ENCODE results near the gene EPS15.
A peak's percentile ranks its signal among the peaks of the same experiment; 100 is the strongest.
"Not testable (repeated sequence)": the region's sequence is repeated elsewhere in the genome, so short reads cannot be mapped to it uniquely, and the experiment has no call there.

EPS15 gene

DNA sequence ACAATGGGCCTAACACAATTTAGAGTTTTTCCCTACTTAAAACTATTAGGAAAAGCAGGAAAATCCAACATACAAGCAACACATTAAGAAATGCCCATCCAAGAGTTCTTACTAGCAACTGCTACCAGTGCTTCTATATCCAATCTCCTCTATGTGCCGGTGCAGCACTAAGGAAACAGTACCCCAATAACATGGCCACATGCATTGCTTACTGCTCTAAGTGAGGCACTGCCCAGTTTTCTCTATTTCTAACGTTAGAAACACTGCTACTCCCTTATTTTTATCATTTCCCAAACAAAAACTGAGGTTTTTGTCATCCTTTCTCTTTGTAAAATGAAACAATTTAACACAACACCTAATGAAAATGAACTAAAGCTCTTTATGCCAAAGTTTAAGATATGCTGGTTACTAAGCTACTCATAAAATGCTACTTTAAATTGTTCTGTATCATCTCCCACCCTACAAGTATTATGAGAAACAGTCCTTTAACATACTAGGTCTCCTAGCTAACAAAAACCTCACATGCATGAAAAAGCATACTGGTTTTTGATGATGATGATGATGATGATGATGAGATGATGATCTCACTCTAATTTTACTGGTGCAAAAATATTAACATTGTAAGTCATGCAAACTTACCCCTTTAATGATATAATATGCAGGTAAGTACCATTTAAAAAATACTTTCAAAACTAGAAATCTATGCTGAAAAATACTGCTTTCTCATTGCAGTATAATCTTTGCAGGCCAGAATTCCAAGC, 98.0 kb downstream of the EPS15 start:
- Histone ChIP-seq H3K4me2 (no peak overlapping the region), H3K4me1 (peaks cover 12% of the 10 kb centered on the region), H3K27me3 (no peaks in the 10 kb centered on the region), H3K9me3 (no peaks in the 10 kb centered on the region), H3K36me3 (peaks cover 31% of the 10 kb centered on the region), H3K4me3 (no peak overlapping the region), H4K20me1 (no peaks in the 10 kb centered on the region), H3K27ac (no peak overlapping the region), H3K9ac (no peak overlapping the region)
- no peak for TF ChIP-seq Cebpa-rat (IDR thresholded peaks at IDR 0.05)

DNA sequence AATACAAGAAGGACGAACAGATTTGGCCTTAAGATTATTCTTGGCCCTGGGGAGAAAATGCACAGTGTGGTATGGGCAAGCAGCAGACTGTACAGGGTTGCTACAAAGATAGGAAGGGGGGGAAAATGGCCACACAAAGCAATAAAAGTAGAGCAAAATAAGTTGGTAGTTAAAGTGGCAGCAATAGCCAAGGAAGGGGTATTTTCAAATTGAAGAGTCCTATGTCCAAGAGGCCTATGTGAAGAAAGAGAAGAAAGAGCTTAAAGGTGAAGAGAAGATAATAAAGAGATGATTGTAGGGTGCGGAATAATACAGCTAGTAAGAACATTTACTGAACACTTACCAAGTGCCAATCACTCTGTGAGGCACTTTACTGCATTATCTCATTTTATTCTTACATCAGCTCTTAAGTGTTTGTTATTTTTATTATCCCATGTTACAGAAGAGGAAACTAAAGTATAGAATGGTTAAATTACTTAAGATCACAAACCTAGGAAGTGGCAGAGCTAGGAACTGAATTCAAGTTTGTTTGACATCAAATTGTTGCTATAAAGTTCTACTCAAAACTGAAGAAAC, 100.6 kb downstream of the EPS15 start:
- no peak overlapping the region for H3K4me2 ChIP-seq
- H4K20me1 ChIP-seq, result no peaks in the 10 kb centered on the region
- H3K9ac ChIP-seq, result no peak overlapping the region
- peaks cover 11% of the 10 kb centered on the region for H3K4me1 ChIP-seq
- TF ChIP-seq Cebpa-rat (IDR thresholded peaks at IDR 0.05), result no peak
- H3K9me3 ChIP-seq, result no peaks in the 10 kb centered on the region
- H3K36me3 ChIP-seq, result peaks cover 32% of the 10 kb centered on the region
- H3K27me3 ChIP-seq, result no peaks in the 10 kb centered on the region
- H3K27ac ChIP-seq, result no peak overlapping the region
- no peak overlapping the region for H3K4me3 ChIP-seq

DNA sequence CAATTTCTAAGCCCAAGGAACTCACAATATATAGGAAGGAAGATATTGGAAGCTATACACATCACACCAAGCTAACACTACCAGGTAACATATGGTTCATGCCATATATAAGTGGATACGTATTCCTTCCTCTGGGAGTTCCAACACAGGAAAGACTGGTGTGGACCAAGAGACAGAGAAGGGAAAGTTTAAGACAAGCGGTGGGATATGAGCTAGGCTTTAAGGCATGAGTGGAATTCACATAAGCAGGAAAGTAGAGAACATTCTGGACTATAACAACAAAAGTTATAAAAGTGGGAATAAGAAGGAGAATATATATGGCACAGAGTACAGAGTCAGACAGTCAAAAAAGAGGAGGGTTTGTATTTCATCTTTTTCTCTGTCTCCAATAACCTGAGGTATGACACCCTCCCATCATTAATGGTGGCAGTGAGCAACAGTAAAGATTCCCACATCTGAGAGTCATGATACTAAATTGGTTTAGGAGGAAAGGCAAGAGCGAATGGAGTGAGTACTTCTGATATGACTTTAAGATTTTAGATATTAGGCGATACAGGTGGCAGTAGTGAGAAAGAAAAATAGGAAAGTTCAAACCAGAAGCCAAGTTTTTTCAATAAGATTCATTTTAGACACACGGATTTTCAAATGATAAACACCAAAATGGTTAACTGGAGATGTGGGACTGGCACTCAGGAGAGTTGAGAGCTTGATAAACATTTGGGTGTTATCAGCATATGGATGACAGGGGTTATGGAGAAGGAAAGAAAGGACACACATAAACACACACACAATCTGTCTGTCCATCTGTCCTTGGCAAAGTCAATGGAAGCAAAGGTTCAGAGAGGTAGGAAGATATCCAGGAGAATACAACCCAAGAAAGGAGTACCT, 101.3 kb downstream of the EPS15 start:
- Histone ChIP-seq H4K20me1 (no peaks in the 10 kb centered on the region), H3K4me2 (no peak overlapping the region), H3K27me3 (no peaks in the 10 kb centered on the region), H3K9ac (no peak overlapping the region), H3K27ac (no peak overlapping the region), H3K4me3 (no peak overlapping the region), H3K36me3 (peaks cover 37% of the 10 kb centered on the region), H3K4me1 (peaks cover 7% of the 10 kb centered on the region), H3K9me3 (no peaks in the 10 kb centered on the region)
- TF ChIP-seq Cebpa-rat (IDR thresholded peaks at IDR 0.05), result no peak

DNA sequence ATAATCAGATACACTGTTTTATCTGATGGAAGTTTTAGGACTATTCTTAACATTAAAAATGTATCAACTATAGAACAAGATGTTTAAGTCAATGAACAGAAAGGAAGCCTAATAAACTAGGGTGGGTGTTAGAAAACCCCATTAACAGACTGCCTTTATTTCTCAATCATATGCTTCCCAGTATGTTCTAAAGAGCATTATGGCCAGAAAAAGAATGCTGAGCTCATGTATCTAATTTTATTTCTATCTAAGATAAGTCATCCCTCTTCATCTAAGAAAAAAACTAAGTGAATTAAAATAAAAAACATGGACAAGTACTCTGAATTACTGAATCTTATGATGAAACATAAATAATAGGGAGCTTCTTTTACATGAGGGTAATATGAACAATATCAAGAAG, 102.2 kb downstream of the EPS15 start:
- H4K20me1 ChIP-seq, result no peaks in the 10 kb centered on the region
- H3K4me3 ChIP-seq, result no peak overlapping the region
- H3K4me1 ChIP-seq, result peaks cover 7% of the 10 kb centered on the region
- TF ChIP-seq Cebpa-rat (IDR thresholded peaks at IDR 0.05), result no peak
- no peaks in the 10 kb centered on the region for H3K27me3 ChIP-seq
- H3K27ac ChIP-seq, result no peak overlapping the region
- H3K4me2 ChIP-seq, result no peak overlapping the region
- no peaks in the 10 kb centered on the region for H3K9me3 ChIP-seq
- no peak overlapping the region for H3K9ac ChIP-seq
- H3K36me3 ChIP-seq, result peaks cover 42% of the 10 kb centered on the region

DNA sequence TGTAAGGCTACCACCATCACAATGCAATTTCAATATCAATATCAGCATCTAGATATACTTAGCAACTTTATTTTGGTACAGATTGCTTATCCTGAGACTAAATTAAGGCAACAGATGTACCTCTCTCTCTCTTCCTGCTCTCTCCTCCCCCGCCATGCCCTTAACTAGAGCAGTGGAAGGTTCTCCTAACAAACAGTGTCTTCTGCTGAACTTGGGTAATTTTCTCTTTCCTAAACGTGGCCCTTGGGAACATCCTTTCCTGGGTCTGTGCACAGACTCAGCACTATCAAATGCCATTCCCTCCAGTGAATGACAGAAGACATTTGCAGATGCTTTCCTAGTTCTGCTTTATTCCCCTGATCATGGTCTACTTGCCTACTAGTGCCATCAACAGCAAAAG, 103.1 kb downstream of the EPS15 start:
- Histone ChIP-seq H3K4me1 (peaks cover 7% of the 10 kb centered on the region), H3K27ac (no peak overlapping the region), H3K4me2 (peak overlapping the region; percentile 10; the same call in 1 of the 2 replicates)

DNA sequence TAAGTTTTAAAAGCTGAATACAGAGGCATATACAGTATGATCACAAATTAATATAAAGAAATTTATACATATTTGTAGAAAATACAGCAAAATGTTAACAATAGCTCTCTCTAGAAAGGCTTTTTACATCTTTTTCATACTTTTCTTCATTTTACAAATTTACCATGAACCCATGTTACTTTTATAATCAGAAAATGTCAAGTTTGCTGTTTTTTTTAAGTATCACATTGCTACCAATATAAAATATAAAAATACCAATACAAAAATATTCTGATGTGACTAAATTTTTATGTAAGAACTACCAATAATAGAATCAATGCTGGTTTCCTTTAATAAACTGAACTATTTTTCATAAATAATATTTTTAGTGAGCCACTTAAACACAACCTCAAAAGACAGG, 104.3 kb downstream of the EPS15 start:
- no peak overlapping the region for H3K4me2 ChIP-seq
- peaks cover 34% of the 10 kb centered on the region for H3K36me3 ChIP-seq
- no peak overlapping the region for H3K9ac ChIP-seq
- no peaks in the 10 kb centered on the region for H3K27me3 ChIP-seq
- H4K20me1 ChIP-seq, result no peaks in the 10 kb centered on the region
- H3K9me3 ChIP-seq, result no peaks in the 10 kb centered on the region
- peaks cover 7% of the 10 kb centered on the region for H3K4me1 ChIP-seq
- no peak for TF ChIP-seq Cebpa-rat (IDR thresholded peaks at IDR 0.05)
- no peak overlapping the region for H3K27ac ChIP-seq
- H3K4me3 ChIP-seq, result no peak overlapping the region

More for the DNA sequence above, 103.1 kb downstream of the EPS15 start:
- H4K20me1 ChIP-seq, result no peaks in the 10 kb centered on the region
- H3K9me3 ChIP-seq, result no peaks in the 10 kb centered on the region
- peaks cover 38% of the 10 kb centered on the region for H3K36me3 ChIP-seq
- no peak overlapping the region for H3K4me3 ChIP-seq
- TF ChIP-seq Cebpa-rat (IDR thresholded peaks at IDR 0.05), result no peak
- H3K9ac ChIP-seq, result no peak overlapping the region
- H3K27me3 ChIP-seq, result no peaks in the 10 kb centered on the region

DNA sequence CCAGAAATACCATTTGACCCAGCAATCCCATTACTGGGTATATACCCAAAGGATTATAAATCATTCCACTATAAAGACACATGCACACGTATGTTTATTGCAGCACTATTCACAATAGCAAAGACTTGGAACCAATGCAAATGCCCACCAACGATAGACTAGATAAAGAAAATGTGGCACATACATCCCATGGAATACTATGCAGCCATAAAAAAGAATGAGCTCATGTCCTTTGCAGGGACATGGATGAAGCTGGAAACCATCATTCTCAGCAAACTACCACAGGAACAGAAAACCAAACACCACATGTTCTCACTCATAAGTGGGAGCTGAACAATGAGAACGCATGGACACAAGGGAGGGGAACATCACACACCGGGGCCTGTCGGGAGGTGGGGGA, 107.2 kb downstream of the EPS15 start:
- H3K4me1 ChIP-seq, H4K20me1 ChIP-seq, H3K27ac ChIP-seq, H3K9ac ChIP-seq, H3K4me2 ChIP-seq, H3K9me3 ChIP-seq, H3K4me3 ChIP-seq, H3K27me3 ChIP-seq: not testable (repeated sequence)
- H3K36me3 ChIP-seq, result peaks cover 52% of the 10 kb centered on the region

DNA sequence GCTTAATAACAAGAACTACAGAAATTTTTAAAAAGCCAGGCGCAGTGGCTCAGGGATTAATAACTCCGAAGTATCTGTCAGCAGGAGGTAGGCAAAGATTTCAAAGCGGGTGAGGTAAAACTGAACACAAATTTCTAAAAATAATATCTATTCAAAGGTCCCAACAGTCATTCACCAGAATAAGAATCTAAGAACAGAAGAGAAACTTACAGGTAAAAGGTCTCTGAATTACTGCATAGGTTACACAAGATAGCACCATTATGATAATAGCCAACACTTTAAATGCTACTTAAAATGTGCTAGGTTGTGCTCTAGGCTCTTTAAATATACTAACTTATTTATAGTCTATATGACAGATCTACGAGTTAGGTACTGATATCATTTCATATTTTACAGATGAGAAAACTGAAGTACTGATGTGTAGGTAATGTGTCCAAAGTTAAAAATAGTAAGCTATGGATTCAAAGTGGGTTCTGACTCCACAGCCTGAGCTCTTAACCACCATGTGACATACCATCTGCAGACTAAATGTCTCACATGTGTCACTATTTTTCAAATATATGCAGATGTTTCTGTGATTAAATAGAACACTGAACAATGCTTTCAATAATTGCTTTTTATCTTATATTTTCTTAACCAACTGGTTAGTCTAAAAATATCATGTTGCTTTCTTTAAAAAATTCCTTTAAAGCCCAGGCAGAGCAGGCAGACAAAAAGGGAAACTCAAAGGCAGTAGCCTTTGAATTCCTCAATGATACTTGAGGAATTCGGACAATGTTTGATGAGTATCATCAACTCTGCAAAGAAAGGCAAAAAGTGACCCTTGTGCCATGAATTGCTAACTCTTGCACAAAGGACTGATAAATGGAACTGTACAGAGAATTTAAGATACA, 108.3 kb downstream of the EPS15 start:
- Histone ChIP-seq H3K4me2 (no peak overlapping the region), H3K4me1 (peaks cover 1% of the 10 kb centered on the region), H3K27me3 (no peaks in the 10 kb centered on the region), H3K9me3 (no peaks in the 10 kb centered on the region), H3K27ac (no peak overlapping the region), H4K20me1 (no peaks in the 10 kb centered on the region), H3K9ac (no peak overlapping the region), H3K4me3 (no peak overlapping the region), H3K36me3 (peaks cover 62% of the 10 kb centered on the region)
- TF ChIP-seq Cebpa-rat (IDR thresholded peaks at IDR 0.05), result no peak

DNA sequence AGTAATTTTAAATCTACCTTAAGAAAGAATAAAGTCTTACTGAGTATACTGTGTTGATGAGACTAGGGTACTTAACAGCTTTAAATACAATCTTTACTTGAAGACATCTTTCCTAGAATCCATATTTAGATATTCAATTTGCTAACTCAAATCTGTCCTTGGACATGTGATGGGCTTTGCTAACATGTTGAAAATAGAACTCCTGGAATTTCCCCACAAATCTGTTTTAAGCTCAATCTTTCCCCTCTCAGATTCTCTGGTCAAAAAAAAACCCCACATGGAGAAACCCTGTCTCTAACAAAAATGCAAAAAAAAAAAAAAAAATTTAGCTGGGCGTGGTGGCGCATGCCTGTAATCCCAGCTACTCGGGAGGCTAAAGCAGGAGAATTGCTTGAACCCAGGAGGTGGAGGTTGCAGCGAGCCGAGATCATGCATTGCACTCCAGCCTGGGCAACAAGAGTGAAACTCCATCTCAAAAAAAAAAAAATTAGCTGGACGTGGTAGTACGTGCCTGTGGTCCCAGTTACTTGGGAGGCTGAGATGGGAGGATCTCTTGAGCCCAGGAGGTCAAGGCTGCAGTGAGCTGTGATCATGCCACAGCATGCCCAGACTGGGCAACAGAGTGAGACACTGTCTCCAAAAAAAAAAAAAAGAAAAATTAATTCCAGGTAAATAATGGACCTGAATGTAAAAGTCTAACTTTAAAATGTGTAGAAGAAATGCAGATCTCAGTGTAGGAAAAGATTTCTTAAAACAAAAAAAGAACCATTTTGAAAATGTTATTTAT, 109.1 kb downstream of the EPS15 start:
- H3K36me3 ChIP-seq, result peaks cover 70% of the 10 kb centered on the region
- H3K9me3 ChIP-seq, H3K4me1 ChIP-seq: not testable (repeated sequence)

More for the DNA sequence above, 109.1 kb downstream of the EPS15 start:
- H3K9ac ChIP-seq, H4K20me1 ChIP-seq, H3K27me3 ChIP-seq, H3K27ac ChIP-seq, H3K4me3 ChIP-seq, H3K4me2 ChIP-seq: not testable (repeated sequence)
